NCI-H82 (cell line): Measurements from ENCODE around the gene EVPL.
A peak's percentile ranks its signal among the peaks of the same experiment; 100 is the strongest.
"Not testable (repeated sequence)": the region's sequence is repeated elsewhere in the genome, so short reads cannot be mapped to it uniquely, and the experiment has no call there.

ENCODE experiments used
- DNase-seq: peaks from one replicate; lab custom pipeline; 2025; lab: John Stamatoyannopoulos, UW

EVPL gene

DNA sequence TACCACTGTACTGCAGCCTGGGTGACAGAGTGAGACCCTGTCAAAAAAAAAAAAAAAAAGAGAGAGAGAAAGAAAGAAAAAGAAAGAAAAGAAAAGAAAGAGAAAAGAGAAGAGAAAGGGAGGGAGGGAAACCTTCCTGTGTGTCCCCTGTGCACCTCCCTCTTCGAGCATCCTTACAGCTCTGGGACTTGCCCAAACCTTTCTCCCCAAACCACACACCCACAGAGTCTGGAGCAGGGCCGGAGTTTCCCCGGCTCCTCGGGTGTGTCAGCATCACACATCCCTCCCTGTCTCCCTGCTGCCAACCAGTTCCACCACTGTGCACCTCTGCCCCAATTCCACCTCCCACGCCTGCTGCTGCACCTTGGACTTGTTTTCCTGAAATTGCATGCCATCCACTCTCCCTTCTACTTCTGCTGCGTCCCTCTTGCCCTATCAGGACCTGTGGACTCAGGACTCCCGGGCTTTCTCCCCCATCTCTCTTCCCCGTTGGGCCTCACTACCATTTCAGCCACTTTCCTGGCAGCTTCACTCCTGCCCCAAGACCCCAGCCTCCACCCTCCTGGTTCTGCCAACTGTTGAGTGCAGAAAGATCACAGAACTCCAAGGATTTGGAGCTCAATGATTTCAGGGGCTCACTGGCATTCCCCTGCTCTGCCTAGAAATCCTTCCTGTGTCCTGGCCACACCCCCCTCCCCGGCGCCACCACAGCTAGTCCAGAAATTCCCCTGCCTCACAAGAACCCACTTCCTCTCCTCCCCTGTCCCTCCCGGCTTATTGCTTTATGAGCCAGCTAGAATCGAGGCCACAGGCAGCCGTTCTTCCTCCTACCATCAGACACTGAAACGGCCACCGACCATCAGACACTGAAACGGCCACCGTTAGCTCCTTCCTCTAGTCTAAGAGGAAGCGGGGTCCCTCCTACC, 30.2 kb downstream of the EVPL start:
- no peak for DNase-seq

- no peak for DNase-seq
Observed at GRCh38 chr17:75995385-75995925, 31.7 kb downstream of the EVPL start.

DNA sequence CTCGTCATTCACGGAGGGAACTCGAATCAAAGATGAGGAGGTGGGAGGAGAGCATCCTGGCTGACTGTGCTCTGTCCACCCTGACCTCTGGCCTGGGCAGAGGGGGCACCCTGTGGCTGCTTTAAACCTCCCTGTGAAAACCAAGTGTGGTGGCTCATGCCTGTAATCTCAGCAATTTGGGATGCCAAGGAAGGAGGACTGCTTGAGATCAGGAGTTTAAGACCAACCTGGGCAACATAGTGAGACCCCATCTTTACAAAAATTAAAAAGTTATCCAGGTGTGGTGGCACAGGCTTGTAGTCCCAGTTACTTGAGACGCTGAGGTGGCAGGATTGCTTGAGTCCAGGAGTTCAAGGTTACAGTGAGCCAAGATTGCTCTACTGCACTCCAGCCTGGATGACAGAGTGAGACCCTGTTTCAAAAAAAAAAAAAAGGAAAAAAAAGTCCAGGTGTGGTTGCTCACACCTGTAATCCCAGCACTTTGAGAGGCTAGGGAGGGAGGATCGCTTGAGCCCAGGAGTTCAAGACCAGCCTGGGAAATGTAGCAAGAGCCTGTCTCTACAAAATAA, 32.2 kb downstream of the EVPL start:
- no peak for DNase-seq

GRCh38 chr17:75991396-75991795, 35.7 kb downstream of the EVPL start:
- DNase-seq = no peak

- no peak for DNase-seq
Observed at GRCh38 chr17:75987041-75987440, 40.1 kb downstream of the EVPL start.

GRCh38 chr17:75985986-75986385, 41.1 kb downstream of the EVPL start:
- no peak for DNase-seq

DNA sequence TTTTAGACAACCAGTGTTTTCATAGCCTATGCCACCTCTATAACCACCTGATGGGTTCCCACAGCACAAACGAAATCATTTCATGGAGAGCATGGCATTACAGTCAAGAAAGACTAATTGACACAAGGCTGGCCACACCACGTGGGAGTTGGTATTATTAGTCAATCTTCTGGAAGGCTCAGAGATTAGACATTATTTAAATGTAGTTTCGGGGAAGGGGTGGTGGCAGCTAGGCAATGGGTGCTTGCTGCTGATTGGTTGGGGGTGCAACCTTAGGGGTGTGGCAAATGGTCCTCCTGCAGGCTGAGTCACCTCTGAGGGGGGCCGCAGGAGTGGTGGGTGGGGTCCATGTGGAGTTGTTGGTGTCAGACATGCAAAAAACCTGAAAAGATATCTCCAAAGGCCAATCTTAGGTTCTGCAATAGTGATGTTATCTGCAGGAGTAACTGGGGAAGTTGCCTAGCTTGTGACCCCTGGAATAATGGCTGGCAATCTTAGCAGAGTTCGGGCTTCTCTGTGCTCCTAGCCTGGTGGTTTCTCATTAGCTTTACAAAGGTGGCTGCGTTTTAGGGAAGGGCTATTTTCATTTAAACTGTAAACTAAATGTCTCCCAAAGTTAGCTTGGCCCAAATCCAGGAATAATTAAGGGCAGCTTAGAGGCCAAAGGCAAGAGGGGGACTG, 43.5 kb downstream of the EVPL start:
- DNase-seq = peak; percentile 72

DNA sequence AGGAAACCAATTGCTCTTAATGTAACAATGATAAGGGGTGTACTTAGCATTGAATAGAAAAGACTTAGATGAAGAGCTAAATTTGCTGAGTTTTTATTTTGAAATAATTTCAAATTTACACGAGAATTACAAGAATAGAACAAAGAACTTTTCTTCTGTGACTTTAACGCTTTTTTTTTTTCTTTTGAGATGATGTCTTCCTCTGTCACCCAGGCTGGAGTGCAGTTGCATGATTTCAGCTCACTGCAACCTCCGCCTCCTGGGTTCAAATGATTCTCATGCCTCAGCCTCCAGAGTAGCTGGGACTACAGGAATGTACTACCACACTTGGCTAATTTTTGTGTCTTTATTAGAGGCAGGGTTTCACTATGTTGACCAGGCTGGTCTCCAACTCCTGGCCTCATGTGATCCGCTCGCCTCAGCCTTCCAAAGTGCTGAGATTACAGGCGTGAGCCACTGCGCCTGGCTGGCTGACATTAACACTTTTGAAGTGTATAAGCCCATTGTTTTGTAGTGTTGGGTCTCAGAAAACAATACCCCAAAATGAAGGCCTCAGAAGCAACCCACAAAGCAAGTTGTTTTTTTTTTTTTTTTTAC, 46.0 kb downstream of the EVPL start:
- DNase-seq = no peak

GRCh38 chr17:75980188-75981018, 46.7 kb downstream of the EVPL start:
- DNase-seq = peak; percentile 32

DNA sequence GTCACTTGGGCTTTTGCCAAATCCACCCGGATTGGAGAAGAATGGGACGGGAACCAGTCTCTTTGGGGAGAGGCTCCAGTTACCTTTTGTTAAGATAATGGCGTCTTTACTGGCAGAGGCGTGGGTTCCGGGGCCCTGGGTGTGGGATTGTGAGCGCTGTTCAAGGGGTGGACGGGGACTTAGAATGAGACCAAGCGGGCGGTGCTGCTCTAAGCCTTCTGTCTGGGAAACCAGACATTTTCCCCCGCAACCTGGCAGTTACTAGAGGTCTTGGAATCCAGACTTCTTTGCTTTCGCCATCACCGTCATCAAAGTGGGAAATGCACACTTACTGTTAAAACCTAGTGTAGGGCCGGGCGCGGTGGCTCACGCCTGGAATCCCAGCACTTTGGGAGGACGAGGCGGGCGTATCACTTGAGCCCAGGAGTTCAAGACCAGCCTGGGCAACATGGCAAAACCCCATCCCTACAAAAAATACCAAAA, 47.4 kb downstream of the EVPL start:
- no peak for DNase-seq

DNA sequence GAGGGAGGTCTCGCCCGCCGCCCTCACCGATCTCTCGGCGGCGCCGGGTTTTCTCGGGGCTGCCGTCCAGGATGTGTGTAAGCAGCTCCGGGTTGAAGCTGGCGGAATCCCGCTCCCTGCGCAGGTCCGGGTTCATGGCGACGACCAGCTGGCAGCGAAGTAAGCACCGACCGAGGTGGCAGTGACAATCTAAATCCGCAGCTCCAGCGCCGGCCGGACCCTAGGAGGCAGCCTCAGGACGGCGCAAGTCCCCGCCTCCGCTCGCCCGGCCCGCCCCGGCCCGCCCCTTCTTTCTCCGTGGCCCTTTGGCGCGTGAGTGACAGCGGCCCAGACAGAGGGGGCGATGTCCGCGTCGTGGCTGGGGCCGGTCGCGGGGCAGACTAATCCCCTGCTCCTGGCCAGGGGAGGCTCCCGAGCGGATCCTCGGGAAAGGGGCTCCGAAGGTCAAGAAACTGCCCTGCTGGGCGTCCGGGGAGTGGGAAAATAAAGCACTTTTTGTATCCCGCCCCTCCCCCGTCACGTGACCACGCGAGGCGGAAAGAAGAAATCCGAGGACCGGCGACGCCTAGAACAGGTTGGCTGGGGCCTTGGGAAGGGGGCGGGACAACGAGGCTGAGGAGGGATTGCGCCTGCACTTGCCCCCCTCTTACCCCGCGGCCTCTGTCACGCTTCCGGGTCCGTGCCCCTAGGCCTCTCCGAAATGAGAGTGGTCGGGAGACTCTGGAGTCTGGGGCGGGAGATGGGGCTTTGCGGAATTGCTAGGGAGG, 48.0 kb downstream of the EVPL start, which contains the start of the genes ACOX1 and TEN1:
ACOX1 (minus strand) TSS at position 229 of the 767 bp plus-strand sequence; CDS start at position 136, 93 bp downstream.
TEN1 (plus strand) TSS at position 303 of the 767 bp plus-strand sequence. CDS start 6,953 bp downstream, outside the sequence.
- peak; percentile 99 for DNase-seq

DNA sequence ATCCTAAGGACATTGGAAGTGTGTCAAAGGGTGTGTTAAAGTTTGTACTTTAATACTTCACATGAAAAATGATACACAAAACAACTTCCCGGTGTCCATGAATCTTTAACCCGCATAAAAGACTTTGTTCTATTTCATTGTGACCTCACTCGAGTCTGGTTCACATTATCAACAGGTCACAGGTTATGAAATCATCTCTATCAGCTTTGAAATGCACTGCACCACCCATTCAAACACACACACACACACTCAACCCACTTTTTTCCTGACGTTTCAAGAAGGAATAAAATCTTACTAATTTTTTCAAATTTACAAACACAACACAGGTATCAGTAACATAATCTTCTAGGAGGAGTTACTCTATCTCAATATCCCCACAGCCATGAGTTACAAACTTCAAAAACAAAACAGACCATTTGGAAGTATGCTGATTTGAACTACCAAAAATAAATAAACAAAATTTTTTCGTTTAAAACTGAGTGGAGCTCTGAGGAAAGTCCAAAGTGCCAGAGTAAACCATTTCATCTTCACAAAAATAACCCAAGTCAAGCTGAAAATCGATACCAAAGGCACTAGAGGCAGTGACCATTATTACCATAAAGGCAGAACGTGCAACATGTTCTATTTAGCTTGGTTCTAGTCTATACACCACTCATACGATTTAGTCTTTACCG, 50.8 kb downstream of the EVPL start:
- DNase-seq = no peak

DNA sequence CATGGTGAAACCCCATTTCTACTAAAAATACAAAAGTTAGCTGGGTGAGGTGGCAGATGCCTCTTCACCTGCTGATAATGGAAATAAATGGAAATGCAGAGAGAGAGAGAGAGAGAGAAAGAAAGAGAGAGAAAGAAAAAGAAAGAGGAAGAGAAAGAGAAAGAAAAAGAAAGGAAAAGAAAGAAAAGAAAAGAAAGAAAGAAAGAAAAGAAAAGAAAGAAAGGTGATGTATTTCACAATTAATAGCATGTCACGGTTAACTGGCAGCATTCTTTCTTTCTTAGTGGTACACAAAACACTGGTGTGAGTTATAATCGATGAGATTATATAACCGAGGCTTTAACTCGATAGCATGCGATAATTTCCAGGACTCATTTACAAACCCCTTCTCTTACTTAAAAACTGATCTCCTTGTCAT, 51.3 kb downstream of the EVPL start:
- no peak for DNase-seq

DNA sequence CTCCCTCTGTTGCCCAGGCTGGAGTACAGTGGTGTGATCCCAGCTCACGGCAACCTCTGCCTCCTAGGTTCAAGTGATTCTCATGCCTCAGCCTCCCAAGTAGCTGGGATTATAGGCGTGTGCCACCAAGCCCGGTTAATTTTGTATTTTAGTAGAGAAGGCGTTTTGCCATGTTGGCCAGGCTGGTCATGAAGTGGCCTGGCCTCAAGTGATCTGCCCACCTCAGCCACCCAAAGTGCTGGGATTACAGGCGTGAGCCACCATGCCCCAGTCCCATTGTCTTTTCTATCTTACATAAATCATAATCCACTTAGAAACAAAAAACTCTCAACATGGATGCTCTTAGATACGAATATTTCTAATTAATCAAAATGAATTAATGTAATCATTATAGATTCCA, 51.9 kb downstream of the EVPL start:
- not testable (repeated sequence) for DNase-seq

DNA sequence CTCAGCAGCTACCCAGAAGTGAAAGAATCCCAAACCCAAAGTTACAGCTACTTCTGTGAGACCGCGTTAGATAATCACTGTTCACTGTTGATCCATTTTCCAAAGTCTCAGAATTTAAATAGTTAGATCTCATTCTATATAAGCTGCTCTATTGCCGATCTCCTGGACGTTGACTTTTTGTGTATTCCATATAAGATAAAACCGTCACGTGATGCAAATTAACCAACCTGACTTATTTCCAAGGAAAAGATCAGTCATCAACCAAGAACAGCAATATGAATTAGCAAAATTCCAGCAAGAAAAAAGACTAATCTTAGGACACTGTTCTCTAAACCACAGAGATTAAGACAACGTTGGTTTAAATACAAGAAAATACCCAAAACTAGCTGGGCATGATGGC, 56.5 kb downstream of the EVPL start:
- no peak for DNase-seq

GRCh38 chr17:75970011-75970523, 57.0 kb downstream of the EVPL start:
- DNase-seq = no peak

DNA sequence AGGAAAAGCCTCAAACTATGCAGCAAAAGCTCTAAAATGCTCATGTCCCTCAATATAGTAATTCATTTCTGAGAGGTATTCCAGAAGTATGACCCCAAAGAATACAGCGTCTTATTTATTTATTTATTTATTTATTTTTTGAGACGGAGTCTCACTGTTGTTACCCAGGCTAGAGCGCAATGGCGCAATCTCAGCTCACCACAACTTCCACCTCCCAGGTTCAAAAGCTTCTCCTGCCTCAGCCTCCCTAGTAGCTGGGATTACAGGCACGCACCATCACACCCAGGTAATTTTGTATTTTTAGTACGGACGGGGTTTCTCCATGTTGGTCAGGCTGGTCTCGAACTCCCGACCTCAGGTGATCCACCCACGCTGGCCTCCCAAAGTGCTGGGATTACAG, 58.1 kb downstream of the EVPL start:
- not testable (repeated sequence) for DNase-seq

DNA sequence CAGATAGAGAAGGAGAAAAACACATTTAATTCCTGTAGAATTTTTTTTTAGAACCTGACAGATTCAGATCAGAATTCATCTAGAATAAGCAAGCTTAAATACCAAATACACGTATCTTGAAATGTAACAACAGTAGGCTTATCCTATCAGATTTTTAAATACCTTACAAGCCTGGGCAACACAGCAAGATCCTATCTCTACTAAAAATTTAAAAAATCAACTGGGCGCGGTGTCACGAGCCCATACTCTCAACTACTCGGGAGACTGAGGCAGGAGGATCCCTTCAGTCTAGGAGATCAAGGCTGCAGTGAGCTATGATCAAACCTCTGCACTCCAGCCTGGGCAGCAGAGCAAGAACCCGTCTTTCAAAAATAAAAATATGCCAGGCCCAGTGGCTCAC, 61.6 kb downstream of the EVPL start:
- DNase-seq = no peak

- no peak for DNase-seq
Observed at GRCh38 chr17:75959839-75960511, 67.1 kb downstream of the EVPL start.
